Mucosa of rectum (tissue), 2 donors: ENCODE data around the gene CELSR1.
"Not testable (repeated sequence)": the region's sequence is repeated elsewhere in the genome, so short reads cannot be mapped to it uniquely, and the experiment has no call there.

Source experiments
- H3K27ac ChIP-seq, 2 donors: one replicate each; pipeline ENCODE4 v1.7.0; 2013; ENCODE audit warnings: inconsistent platforms in 2 of 2, low read depth in 2 of 2, low read length in 2 of 2
- H3K27me3 ChIP-seq, 2 donors: one replicate each; pipeline ENCODE4 v1.7.0; 2013; ENCODE audit warnings: low read length in 2 of 2; ENCODE audit not compliant: control insufficient read depth in 2 of 2, insufficient read depth in 2 of 2
- H3K36me3 ChIP-seq, 2 donors: one replicate each; pipeline ENCODE4 v1.7.0; 2013; ENCODE audit warnings: low read length in 2 of 2; ENCODE audit not compliant: control insufficient read depth in 2 of 2, insufficient read depth in 2 of 2
- H3K4me1 ChIP-seq, 2 donors: one replicate each; pipeline ENCODE4 v1.7.0; 2013; ENCODE audit warnings: low read length in 2 of 2, mild to moderate bottlenecking in 1 of 2; ENCODE audit not compliant: control insufficient read depth in 2 of 2, insufficient read depth in 2 of 2
- H3K4me3 ChIP-seq, 2 donors: one replicate each; pipeline ENCODE4 v1.7.0; 2013; ENCODE audit warnings: low read length in 2 of 2
- H3K9ac ChIP-seq, 2 donors: one replicate each; pipeline ENCODE4 v1.7.0; 2013; ENCODE audit warnings: low read length in 2 of 2, low read depth in 1 of 2, mild to moderate bottlenecking in 1 of 2
- H3K9me3 ChIP-seq, 2 donors: one replicate each; pipeline ENCODE4 v1.7.0; 2013; ENCODE audit warnings: low read length in 2 of 2; ENCODE audit not compliant: control insufficient read depth in 2 of 2
- donor health status: healthy.
- donor health status: Normal muscosa, but diverticular disease.

The CELSR1 gene

GRCh38 chr22:46481386-46481785, 56.0 kb downstream of the CELSR1 start:
- Histone ChIP-seq H3K9ac (no peak overlapping the region), H3K4me1 (no peaks in the 10 kb centered on the region), H3K4me3 (no peak overlapping the region), H3K36me3 (no peaks in the 10 kb centered on the region), H3K9me3 (no peaks in the 10 kb centered on the region), H3K27me3 (no peaks in the 10 kb centered on the region), H3K27ac (no peak overlapping the region)

DNA sequence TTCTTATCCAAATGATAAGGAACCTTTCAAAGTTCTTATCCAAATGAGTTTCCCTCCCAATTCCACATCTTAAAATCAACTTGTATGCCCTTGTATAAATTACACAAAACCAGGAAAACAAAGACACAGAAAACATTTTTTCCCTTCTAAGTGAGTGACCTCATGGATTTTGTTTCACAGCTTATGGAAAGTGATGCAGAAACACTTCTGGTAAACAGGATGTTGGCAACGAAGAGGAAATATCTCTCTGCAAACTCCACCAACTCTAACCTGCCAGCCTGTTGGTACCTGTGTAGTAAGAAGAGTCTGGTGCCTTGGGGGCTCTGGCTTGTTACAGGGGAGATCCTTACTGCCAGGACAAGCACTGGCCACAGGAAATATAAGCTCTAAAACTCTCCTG, 57.0 kb downstream of the CELSR1 start:
- Histone ChIP-seq H3K4me1 (no peaks in the 10 kb centered on the region), H3K36me3 (no peaks in the 10 kb centered on the region), H3K9ac (no peak overlapping the region), H3K27ac (no peak overlapping the region), H3K27me3 (no peaks in the 10 kb centered on the region), H3K4me3 (no peak overlapping the region), H3K9me3 (no peaks in the 10 kb centered on the region)

GRCh38 chr22:46479046-46479445, 58.4 kb downstream of the CELSR1 start:
- Histone ChIP-seq H3K9ac (no peak overlapping the region), H3K27ac (no peak overlapping the region), H3K36me3 (no peaks in the 10 kb centered on the region)

DNA sequence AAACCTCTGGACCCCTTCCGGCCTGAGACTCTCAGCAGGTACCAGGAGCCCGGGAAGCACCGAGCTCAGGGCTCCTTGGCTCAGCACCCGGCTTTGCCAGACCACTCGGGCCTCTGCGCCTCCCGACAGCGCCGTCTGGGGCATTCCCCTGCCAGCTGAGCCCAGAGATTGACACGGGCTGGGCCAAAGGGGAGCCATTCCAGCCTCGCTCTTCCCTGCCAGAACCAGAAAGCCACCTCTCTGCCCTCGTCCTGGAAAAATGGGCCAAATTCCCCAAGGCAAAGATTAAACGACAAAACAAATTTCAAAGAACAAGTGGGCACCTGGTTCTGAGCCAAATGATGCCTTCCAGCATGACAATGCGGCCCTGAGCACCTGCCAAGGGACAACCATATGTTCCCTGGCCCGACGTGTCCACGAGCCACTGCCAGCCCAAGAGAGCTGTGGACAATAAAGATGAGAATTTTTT, 59.3 kb downstream of the CELSR1 start:
- Histone ChIP-seq H3K9ac (no peak overlapping the region), H3K4me3 (no peak overlapping the region), H3K27me3 (no peaks in the 10 kb centered on the region), H3K9me3 (no peaks in the 10 kb centered on the region), H3K36me3 (no peaks in the 10 kb centered on the region), H3K27ac (no peak overlapping the region), H3K4me1 (no peaks in the 10 kb centered on the region)

More at GRCh38 chr22:46479046-46479445, 58.4 kb downstream of the CELSR1 start:
- H3K27me3 ChIP-seq = no peaks in the 10 kb centered on the region
- no peaks in the 10 kb centered on the region for H3K9me3 ChIP-seq
- no peak overlapping the region for H3K4me3 ChIP-seq
- no peaks in the 10 kb centered on the region for H3K4me1 ChIP-seq

- no peak overlapping the region for H3K9ac ChIP-seq
- H3K36me3 ChIP-seq = no peaks in the 10 kb centered on the region
- no peak overlapping the region for H3K27ac ChIP-seq
- H3K27me3 ChIP-seq = no peaks in the 10 kb centered on the region
- no peak overlapping the region for H3K4me3 ChIP-seq
- H3K4me1 ChIP-seq = no peaks in the 10 kb centered on the region
- H3K9me3 ChIP-seq = no peaks in the 10 kb centered on the region
These were observed 60.9 kb downstream of the CELSR1 start for GRCh38 chr22:46476547-46476941.

- H3K27me3 ChIP-seq = no peaks in the 10 kb centered on the region
- no peak overlapping the region for H3K4me3 ChIP-seq
These were observed 63.4 kb downstream of the CELSR1 start for GRCh38 chr22:46473896-46474557.

GRCh38 chr22:46473021-46473779, 64.2 kb downstream of the CELSR1 start:
- no peak overlapping the region for H3K4me3 ChIP-seq
- no peak overlapping the region for H3K9ac ChIP-seq
- no peaks in the 10 kb centered on the region for H3K27me3 ChIP-seq
- no peaks in the 10 kb centered on the region for H3K9me3 ChIP-seq
- H3K4me1 ChIP-seq = no peaks in the 10 kb centered on the region
- H3K27ac ChIP-seq = no peak overlapping the region
- no peaks in the 10 kb centered on the region for H3K36me3 ChIP-seq

More at GRCh38 chr22:46473896-46474557, 63.4 kb downstream of the CELSR1 start:
- Histone ChIP-seq H3K9ac (no peak overlapping the region), H3K4me1 (no peaks in the 10 kb centered on the region), H3K9me3 (no peaks in the 10 kb centered on the region), H3K27ac (no peak overlapping the region), H3K36me3 (no peaks in the 10 kb centered on the region)

- H3K36me3 ChIP-seq = no peaks in the 10 kb centered on the region
- no peak overlapping the region for H3K27ac ChIP-seq
- no peaks in the 10 kb centered on the region for H3K9me3 ChIP-seq
- H3K4me3 ChIP-seq = no peak overlapping the region
- no peaks in the 10 kb centered on the region for H3K27me3 ChIP-seq
- no peaks in the 10 kb centered on the region for H3K4me1 ChIP-seq
- no peak overlapping the region for H3K9ac ChIP-seq
These were observed 64.8 kb downstream of the CELSR1 start for GRCh38 chr22:46472722-46473016.

GRCh38 chr22:46471901-46472721, 65.3 kb downstream of the CELSR1 start:
- no peaks in the 10 kb centered on the region for H3K9me3 ChIP-seq
- H3K9ac ChIP-seq = no peak overlapping the region
- no peaks in the 10 kb centered on the region for H3K27me3 ChIP-seq
- H3K27ac ChIP-seq = no peak overlapping the region
- H3K4me3 ChIP-seq = no peak overlapping the region
- no peaks in the 10 kb centered on the region for H3K4me1 ChIP-seq
- H3K36me3 ChIP-seq = no peaks in the 10 kb centered on the region

DNA sequence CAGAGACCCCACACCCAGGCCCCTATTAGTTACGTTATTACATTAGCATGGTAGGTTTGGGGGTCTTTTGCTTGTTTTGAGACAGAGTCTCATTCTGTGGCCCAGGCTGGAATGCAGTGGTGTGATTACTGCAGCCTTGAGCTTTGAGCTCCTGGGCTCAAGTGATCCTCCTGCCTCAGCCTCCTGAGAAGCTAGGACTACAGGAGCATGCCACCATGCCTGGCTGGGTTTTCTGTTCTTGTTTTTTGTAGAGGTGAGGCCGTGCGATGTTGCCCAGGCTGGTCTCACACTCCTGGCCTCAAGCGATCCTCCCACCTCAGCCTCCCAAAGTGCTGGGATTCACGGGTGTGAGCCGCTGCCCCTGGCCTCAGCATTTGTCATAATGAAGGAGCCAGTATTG, 66.1 kb downstream of the CELSR1 start:
- H3K9ac ChIP-seq, H3K4me1 ChIP-seq, H3K27me3 ChIP-seq, H3K9me3 ChIP-seq, H3K27ac ChIP-seq, H3K36me3 ChIP-seq, H3K4me3 ChIP-seq: not testable (repeated sequence)
